ENCODE results near the gene TBX20. TPM values are rescaled to one million over a fixed set of nuclear protein-coding genes. Genes with fewer than 3 reads are reported as not detected.

Gene TBX20
- total and polyA plus RNA-seq, 2 of the 13 experiments (the other 11 are each of a cell fraction or from before 2014, with no cell fraction given): not detected

DNA sequence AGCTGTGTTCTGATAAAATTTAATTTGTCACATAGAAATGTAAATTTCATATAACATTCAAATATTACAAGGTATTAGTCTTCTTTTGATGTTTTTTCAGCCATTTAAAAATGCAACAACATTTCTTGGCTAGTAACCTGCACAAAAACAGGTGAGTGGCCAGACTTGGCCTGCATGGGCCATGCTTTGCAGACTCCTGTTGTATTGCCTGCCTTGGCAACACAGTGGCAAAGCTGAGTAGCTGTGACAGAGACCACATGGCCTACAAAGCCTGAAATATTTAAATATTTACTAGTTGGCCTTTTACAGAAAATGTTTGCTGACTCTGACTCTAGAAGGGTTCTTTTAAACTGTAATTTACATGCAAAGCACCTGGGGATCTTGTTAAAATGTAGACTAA lies 13.5 kb upstream of the TBX20 start:
- no peak overlapping the region for H3K4me3 ChIP-seq (replicated peaks in 1 of 3; ENCODE audit: insufficient read depth in 1 of 3, low read depth in 2 of 3, low read length in 3 of 3)
- H2AFZ ChIP-seq (ENCODE audit: low read length): no peak overlapping the region
- in situ Hi-C loops (cut with HindIII; ENCODE audit: extremely low pct_ligation_motif_present, low pct_unique_long_range_greater_than_20kb) (no loop called here), intact Hi-C loops (cut with micrococcal nuclease; ENCODE audit: unreplicated experiment) (no loop called here)
- H3K4me2 ChIP-seq (ENCODE audit: low read depth, low read length): no peak overlapping the region
- ChIA-PET POLR2A (no interaction called here), CTCF (ENCODE audit: low intra/inter-chr PET ratio, low total read pairs) (no interaction called here)
- H3K9me3 ChIP-seq (ENCODE audit: low read length): no peaks in the 10 kb centered on the region
- no peaks in the 10 kb centered on the region for H3K79me2 ChIP-seq (ENCODE audit: insufficient read depth, low read length)
- no peaks in the 10 kb centered on the region for H4K20me1 ChIP-seq (ENCODE audit: insufficient read depth, low read length)
- H3K36me3 ChIP-seq (replicated peaks in 1 of 2; ENCODE audit: control insufficient read depth in 1 of 2, insufficient read depth in 2 of 2, low read length in 2 of 2): no peaks in the 10 kb centered on the region
- H3K4me1 ChIP-seq (ENCODE audit: insufficient read depth, low read length): no peaks in the 10 kb centered on the region
- BruUV-seq (replicated peaks): no TSS peak
- peaks cover under 1 to 11% of the 10 kb centered on the region in 2 experiments; a peak in 2 of 5 replicates for H3K27me3 ChIP-seq (ENCODE audit: control insufficient read depth in 1 of 2, insufficient read depth in 2 of 2, low read length in 2 of 2)
- H3K27ac ChIP-seq (ENCODE audit: extremely low read length, insufficient read depth, low read length): no peak overlapping the region
- no peak for ATAC-seq
- H3K9ac ChIP-seq (ENCODE audit: insufficient read depth, low read depth, low read length): no peak overlapping the region
- no peak for FAIRE-seq
- TF ChIP-seq NFKBIZ (CRISPR knock-in tag; IDR thresholded peaks at IDR 0.05): no peak
- TF ChIP-seq WIZ (CRISPR knock-in tag; IDR thresholded peaks at IDR 0.05): no peak
- TF ChIP-seq, protein P1, sequence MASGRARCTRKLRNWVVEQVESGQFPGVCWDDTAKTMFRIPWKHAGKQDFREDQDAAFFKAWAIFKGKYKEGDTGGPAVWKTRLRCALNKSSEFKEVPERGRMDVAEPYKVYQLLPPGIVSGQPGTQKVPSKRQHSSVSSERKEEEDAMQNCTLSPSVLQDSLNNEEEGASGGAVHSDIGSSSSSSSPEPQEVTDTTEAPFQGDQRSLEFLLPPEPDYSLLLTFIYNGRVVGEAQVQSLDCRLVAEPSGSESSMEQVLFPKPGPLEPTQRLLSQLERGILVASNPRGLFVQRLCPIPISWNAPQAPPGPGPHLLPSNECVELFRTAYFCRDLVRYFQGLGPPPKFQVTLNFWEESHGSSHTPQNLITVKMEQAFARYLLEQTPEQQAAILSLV (CRISPR knock-in tag; IDR thresholded peaks at IDR 0.05; ENCODE audit: borderline replicate concordance): no peak
- TF ChIP-seq ZFP36 (IDR thresholded peaks at IDR 0.05; ENCODE audit: borderline replicate concordance, low read depth, low read length, partially characterized antibody): no peak
- no peak for TF ChIP-seq ZNF660 (CRISPR knock-in tag; IDR thresholded peaks at IDR 0.05; ENCODE audit: borderline replicate concordance, low read depth)
- no peak for TF ChIP-seq XRCC5 (optimal IDR thresholded peaks at IDR 0.05; ENCODE audit: low read length)
- TF ChIP-seq NAIF1 (CRISPR knock-in tag; IDR thresholded peaks at IDR 0.05; ENCODE audit: borderline replicate concordance): no peak
- no peak for TF ChIP-seq HOXA7 (CRISPR knock-in tag; IDR thresholded peaks at IDR 0.05)
- TF ChIP-seq, protein P2, sequence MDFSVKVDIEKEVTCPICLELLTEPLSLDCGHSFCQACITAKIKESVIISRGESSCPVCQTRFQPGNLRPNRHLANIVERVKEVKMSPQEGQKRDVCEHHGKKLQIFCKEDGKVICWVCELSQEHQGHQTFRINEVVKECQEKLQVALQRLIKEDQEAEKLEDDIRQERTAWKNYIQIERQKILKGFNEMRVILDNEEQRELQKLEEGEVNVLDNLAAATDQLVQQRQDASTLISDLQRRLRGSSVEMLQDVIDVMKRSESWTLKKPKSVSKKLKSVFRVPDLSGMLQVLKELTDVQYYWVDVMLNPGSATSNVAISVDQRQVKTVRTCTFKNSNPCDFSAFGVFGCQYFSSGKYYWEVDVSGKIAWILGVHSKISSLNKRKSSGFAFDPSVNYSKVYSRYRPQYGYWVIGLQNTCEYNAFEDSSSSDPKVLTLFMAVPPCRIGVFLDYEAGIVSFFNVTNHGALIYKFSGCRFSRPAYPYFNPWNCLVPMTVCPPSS (IDR thresholded peaks at IDR 0.05): no peak
- no peak for TF ChIP-seq ZNF883 (CRISPR knock-in tag; IDR thresholded peaks at IDR 0.05; ENCODE audit: not compliant biosample characterization)
- TF ChIP-seq ZEB1 (IDR thresholded peaks at IDR 0.05; ENCODE audit: insufficient replicate concordance, low read depth): no peak
- TF ChIP-seq, protein P3, sequence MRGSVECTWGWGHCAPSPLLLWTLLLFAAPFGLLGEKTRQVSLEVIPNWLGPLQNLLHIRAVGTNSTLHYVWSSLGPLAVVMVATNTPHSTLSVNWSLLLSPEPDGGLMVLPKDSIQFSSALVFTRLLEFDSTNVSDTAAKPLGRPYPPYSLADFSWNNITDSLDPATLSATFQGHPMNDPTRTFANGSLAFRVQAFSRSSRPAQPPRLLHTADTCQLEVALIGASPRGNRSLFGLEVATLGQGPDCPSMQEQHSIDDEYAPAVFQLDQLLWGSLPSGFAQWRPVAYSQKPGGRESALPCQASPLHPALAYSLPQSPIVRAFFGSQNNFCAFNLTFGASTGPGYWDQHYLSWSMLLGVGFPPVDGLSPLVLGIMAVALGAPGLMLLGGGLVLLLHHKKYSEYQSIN (CRISPR knock-in tag; IDR thresholded peaks at IDR 0.05; ENCODE audit: borderline replicate concordance): no peak
- TF ChIP-seq NRL (CRISPR knock-in tag; IDR thresholded peaks at IDR 0.05; ENCODE audit: borderline replicate concordance): no peak
- no peak for TF ChIP-seq SKI (IDR thresholded peaks at IDR 0.05; ENCODE audit: partially characterized antibody)
- no peak for TF ChIP-seq ZKSCAN8 (CRISPR knock-in tag; IDR thresholded peaks at IDR 0.05; ENCODE audit: borderline replicate concordance)
- no peak for TF ChIP-seq MZF1 (CRISPR knock-in tag; IDR thresholded peaks at IDR 0.05; ENCODE audit: borderline replicate concordance)
- no peak for TF ChIP-seq ZNF678 (CRISPR knock-in tag; IDR thresholded peaks at IDR 0.05)
- TF ChIP-seq, protein P4, sequence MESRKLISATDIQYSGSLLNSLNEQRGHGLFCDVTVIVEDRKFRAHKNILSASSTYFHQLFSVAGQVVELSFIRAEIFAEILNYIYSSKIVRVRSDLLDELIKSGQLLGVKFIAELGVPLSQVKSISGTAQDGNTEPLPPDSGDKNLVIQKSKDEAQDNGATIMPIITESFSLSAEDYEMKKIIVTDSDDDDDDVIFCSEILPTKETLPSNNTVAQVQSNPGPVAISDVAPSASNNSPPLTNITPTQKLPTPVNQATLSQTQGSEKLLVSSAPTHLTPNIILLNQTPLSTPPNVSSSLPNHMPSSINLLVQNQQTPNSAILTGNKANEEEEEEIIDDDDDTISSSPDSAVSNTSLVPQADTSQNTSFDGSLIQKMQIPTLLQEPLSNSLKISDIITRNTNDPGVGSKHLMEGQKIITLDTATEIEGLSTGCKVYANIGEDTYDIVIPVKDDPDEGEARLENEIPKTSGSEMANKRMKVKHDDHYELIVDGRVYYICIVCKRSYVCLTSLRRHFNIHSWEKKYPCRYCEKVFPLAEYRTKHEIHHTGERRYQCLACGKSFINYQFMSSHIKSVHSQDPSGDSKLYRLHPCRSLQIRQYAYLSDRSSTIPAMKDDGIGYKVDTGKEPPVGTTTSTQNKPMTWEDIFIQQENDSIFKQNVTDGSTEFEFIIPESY (CRISPR knock-in tag; IDR thresholded peaks at IDR 0.05): no peak
- no peak for TF ChIP-seq PRMT3 (CRISPR knock-in tag; IDR thresholded peaks at IDR 0.05; ENCODE audit: borderline replicate concordance, low read depth)
- no peak for DNase-seq (ENCODE audit: low spot score)
